ENCODE measurements around the gene ARHGEF7. TPM values are rescaled to one million over a fixed set of nuclear protein-coding genes. Genes with fewer than 3 reads are reported as not detected.

The ARHGEF7 gene
- total RNA-seq, 1 donor from 2014 or later, result 95.7 TPM

- Mint-ChIP-seq H3K27ac (no peak overlapping the region), H3K36me3 (ENCODE audit: low read depth) (no peaks in the 10 kb centered on the region), H3K4me3 (no peak overlapping the region), H3K9me3 (no peaks in the 10 kb centered on the region), H3K27me3 (peaks cover 42% of the 10 kb centered on the region), H3K4me1 (peaks cover 11% of the 10 kb centered on the region)
- ATAC-seq (ENCODE audit: low read depth), result no peak
- no peak for DNase-seq
- no peak for TF ChIP-seq CTCF (IDR thresholded peaks at IDR 0.05)
- intact Hi-C loops (cut with micrococcal nuclease), result no loop called here
- CTCF ChIA-PET, result no interaction called here
- POLR2A ChIA-PET, result no interaction called here
Measured at GRCh38 chr13:111118898-111119607, 3.9 kb downstream of the ARHGEF7 start.

GRCh38 chr13:111119966-111120365, 4.9 kb downstream of the ARHGEF7 start:
- H3K9me3 Mint-ChIP-seq, result no peaks in the 10 kb centered on the region
- ChIA-PET POLR2A (no interaction called here), CTCF (no interaction called here)
- H3K4me1 Mint-ChIP-seq, result peaks cover 5% of the 10 kb centered on the region
- DNase-seq (no peak), ATAC-seq (ENCODE audit: low read depth) (no peak)
- TF ChIP-seq CTCF (IDR thresholded peaks at IDR 0.05), result no peak
- H3K36me3 Mint-ChIP-seq (ENCODE audit: low read depth), result no peaks in the 10 kb centered on the region
- peaks cover 40% of the 10 kb centered on the region for H3K27me3 Mint-ChIP-seq
- H3K4me3 Mint-ChIP-seq, result no peak overlapping the region
- H3K27ac Mint-ChIP-seq, result no peak overlapping the region
- intact Hi-C loops (cut with micrococcal nuclease), result no loop called here

DNA sequence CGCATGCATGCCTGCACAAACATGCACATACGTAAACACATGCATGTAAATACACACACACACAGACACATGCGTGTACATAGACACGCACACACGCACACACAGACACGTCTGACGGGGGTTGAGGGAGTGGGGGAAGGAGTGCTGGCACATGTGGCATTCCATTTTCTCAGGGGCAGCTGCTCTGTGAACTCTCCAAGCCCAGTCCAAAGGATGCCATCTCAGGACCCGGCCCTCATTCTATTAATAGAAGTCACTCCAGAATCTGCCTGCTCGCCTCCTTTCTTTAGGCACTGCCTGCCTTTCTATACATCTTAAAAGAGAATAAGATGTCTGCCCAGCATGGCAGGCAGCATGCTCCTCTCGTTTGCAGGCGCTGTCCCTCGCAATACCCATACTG, 5.3 kb downstream of the ARHGEF7 start:
- POLR2A ChIA-PET, result no interaction called here
- no peak for ATAC-seq (ENCODE audit: low read depth)
- peaks cover 5% of the 10 kb centered on the region for H3K4me1 Mint-ChIP-seq
- no peak for DNase-seq
- no peak overlapping the region for H3K4me3 Mint-ChIP-seq
- H3K27me3 Mint-ChIP-seq, result peaks cover 44% of the 10 kb centered on the region
- TF ChIP-seq CTCF (IDR thresholded peaks at IDR 0.05), result no peak
- H3K27ac Mint-ChIP-seq, result no peak overlapping the region
- H3K9me3 Mint-ChIP-seq, result no peaks in the 10 kb centered on the region
- no peaks in the 10 kb centered on the region for H3K36me3 Mint-ChIP-seq (ENCODE audit: low read depth)
- CTCF ChIA-PET, result no interaction called here
- intact Hi-C loops (cut with micrococcal nuclease), result no loop called here

GRCh38 chr13:111120913-111121312, 5.8 kb downstream of the ARHGEF7 start:
- H3K27me3 Mint-ChIP-seq, result peaks cover 43% of the 10 kb centered on the region
- no peak overlapping the region for H3K4me3 Mint-ChIP-seq
- ChIA-PET POLR2A (no interaction called here), CTCF (no interaction called here)
- intact Hi-C loops (cut with micrococcal nuclease), result no loop called here
- H3K4me1 Mint-ChIP-seq, result peaks cover 4% of the 10 kb centered on the region
- no peaks in the 10 kb centered on the region for H3K36me3 Mint-ChIP-seq (ENCODE audit: low read depth)
- no peak for ATAC-seq (ENCODE audit: low read depth)
- TF ChIP-seq CTCF (IDR thresholded peaks at IDR 0.05), result no peak
- H3K27ac Mint-ChIP-seq, result no peak overlapping the region
- no peak for DNase-seq
- H3K9me3 Mint-ChIP-seq, result no peaks in the 10 kb centered on the region

DNA sequence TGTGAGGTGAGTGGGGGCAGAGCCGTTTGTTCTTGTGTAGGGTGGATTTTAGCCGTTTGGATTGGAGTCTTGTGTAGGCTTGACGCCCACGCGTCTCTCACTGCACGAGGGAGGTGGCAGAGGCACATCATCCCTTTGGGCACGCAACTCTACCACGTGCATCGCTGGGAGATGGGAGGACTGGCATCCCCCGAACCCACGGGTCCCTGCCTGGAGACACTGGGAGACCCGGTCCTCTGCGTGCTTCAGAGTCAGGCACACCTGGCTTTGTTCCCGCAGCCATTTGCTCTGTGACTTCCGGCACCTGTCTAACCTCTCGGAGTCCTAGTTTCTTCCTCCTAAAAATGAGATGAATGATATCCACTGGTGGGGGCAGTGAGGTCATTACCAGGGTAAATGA, 6.4 kb downstream of the ARHGEF7 start:
- ATAC-seq (ENCODE audit: low read depth), result no peak
- intact Hi-C loops (cut with micrococcal nuclease), result no loop called here
- CTCF ChIA-PET, result no interaction called here
- H3K4me1 Mint-ChIP-seq, result no peaks in the 10 kb centered on the region
- H3K36me3 Mint-ChIP-seq (ENCODE audit: low read depth), result no peaks in the 10 kb centered on the region
- POLR2A ChIA-PET, result no interaction called here
- no peak for TF ChIP-seq CTCF (IDR thresholded peaks at IDR 0.05)
- DNase-seq, result no peak
- H3K27ac Mint-ChIP-seq, result no peak overlapping the region
- H3K4me3 Mint-ChIP-seq, result no peak overlapping the region
- no peaks in the 10 kb centered on the region for H3K9me3 Mint-ChIP-seq
- H3K27me3 Mint-ChIP-seq, result peaks cover 38% of the 10 kb centered on the region

Measured in activated B cell treated with CpG ODN at 0.5 μM for 24 hours (primary cell).